A549 treated with ZK216348 at 1 μM for 4 hours (cell line): ENCODE data around the gene FBXO4. TPM values are rescaled to one million over a fixed set of nuclear protein-coding genes. Genes with fewer than 3 reads are reported as not detected.

Experiments
- total RNA-seq: library from RNA; stranded (reverse); fragments of 200-300 nt; extraction: Qiagen RNA extraction; gene quantifications from 5 replicates; pipeline ENCODE4 v1.2.3, GENCODE V29; 2022; ENCODE audit warnings: low read depth

The FBXO4 gene
- 5.2 to 7.6 TPM (median 7.3 TPM) in 5 replicates for total RNA-seq

DNA sequence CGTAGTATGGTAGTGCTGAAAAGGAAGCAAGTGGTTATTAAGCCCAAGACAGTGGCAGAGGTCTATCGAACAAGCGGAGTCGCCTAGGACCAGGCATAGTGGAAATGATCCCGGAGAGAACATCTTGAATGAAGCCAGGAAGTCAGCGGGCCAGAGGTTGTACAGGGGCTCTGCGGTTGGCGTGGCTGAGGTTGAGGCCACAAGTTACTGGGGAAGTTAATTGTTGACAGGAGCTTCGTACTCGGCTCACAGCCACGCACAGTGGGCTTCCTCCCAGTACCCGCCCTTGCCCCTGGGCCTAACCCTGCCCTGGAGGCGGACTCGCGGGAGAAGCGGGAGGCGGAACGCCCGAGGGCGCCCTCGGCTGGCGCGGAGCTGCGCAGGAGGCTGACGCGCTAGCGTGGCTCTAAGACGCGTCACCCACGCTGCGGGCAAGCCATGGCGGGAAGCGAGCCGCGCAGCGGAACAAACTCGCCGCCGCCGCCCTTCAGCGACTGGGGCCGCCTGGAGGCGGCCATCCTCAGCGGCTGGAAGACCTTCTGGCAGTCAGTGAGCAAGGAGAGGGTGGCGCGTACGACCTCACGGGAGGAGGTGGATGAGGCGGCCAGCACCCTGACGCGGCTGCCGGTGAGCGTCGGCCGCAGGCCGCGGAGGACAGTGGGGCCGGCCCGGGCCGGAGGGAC lies at the start of gene FBXO4:
FBXO4 (plus strand) TSS at position 410 of the 683 bp plus-strand sequence; CDS start at position 439, 29 bp downstream.

GRCh38 chr5:41903892-41904799 lies 20.9 kb upstream of the FBXO4 start, which contains the start of gene RIMOC1:
TSS of gene RIMOC1 (plus strand) at chr5:41904344. CDS start at chr5:41904368, 24 bp downstream.

Other genes starting within 250 kb of the FBXO4 start
- 2.4 to 4.9 TPM (median 2.6 TPM) in 5 replicates for gene OXCT1, start 54.9 kb upstream of the FBXO4 start, total RNA-seq
- 6.0 to 13.1 TPM (median 10.0 TPM) in 5 replicates for gene RIMOC1, start 20.9 kb upstream of the FBXO4 start, total RNA-seq